ENCODE data around the gene XXYLT1.

DNA sequence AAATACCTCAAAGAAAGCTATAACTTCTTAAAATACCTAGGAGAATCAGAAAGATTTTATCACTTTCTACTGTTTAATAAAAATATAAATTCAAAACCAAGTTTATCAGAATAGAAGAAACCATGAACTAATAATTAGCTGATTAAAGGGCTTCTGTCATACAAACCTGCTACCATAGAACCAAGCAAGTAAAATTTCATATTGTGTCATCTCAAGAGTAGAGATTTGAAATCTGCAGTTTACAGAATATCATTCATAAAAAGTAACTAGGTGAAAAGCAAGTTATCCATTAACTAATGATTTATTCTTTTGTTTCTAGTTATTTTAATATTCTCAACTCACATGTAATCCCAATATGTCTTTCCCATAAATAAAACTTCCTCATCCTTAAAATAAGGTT is 36.8 kb upstream of the XXYLT1 start:
- TF ChIP-seq CTCF (IDR thresholded peaks at IDR 0.05) = no peak
- no peak for TF ChIP-seq POLR2A (IDR thresholded peaks at IDR 0.05)

Measured in tibial nerve (tissue), 3 donors.